ENCODE results near the gene ALDH1B1. TPM values are rescaled to one million over a fixed set of nuclear protein-coding genes. Genes with fewer than 3 reads are reported as not detected.

Gene ALDH1B1
- total RNA-seq, 1 experiment from 2014 or later: 13.1 TPM

DNA sequence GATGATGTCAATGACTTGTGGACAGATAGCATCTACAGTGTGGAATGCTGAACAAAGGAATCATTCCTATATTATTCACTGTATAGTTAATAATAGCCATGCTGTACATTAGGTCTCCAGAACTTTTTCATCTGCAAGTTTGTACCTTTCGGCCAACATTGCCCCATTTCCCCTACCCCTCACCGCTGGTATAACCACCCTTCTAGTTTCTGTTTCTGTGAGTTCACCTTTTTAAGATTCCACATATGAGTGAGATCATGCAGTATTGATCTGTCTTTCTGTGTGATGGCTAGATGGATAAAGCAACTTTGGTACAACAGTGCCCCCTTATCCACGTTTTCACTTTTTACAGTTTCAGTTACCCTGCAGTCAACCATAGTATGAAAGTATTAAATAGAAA, 18.8 kb upstream of the ALDH1B1 start:
- DNase-seq: no peak
- ChIA-PET CTCF (no interaction called here), POLR2A (ENCODE audit: unreplicated experiment) (no interaction called here)
- no peaks in the 10 kb centered on the region for H3K79me2 ChIP-seq (ENCODE audit: low read depth)
- H3K9me2 ChIP-seq (ENCODE audit: insufficient read depth): no peaks in the 10 kb centered on the region
- intact Hi-C loops (cut with micrococcal nuclease; ENCODE audit: unreplicated experiment): no loop called here
- H3K4me2 ChIP-seq: no peak overlapping the region
- H3K4me1 ChIP-seq (replicated peaks; ENCODE audit: insufficient read depth): 0 out of 2 replicates have a peak, but pooled peaks cover 5% of the 10 kb centered on the region
- H3K4me3 ChIP-seq: no peak overlapping the region
- BruUV-seq (replicated peaks): no TSS peak
- no peaks in the 10 kb centered on the region for H3K27me3 ChIP-seq (ENCODE audit: insufficient read depth, low read depth)
- no peaks in the 10 kb centered on the region for H3K36me3 ChIP-seq (ENCODE audit: low read depth)
- H3K27ac ChIP-seq: no peak overlapping the region
- no peaks in the 10 kb centered on the region for H3F3A ChIP-seq (ENCODE audit: insufficient read depth, low read depth)
- no peaks in the 10 kb centered on the region for H3K9me3 ChIP-seq (ENCODE audit: insufficient read depth, low read depth)
- H4K20me1 ChIP-seq (ENCODE audit: insufficient read depth): no peaks in the 10 kb centered on the region
- TF ChIP-seq EZH2 (IDR thresholded peaks at IDR 0.05; ENCODE audit: low read depth): no peak
- TF ChIP-seq, protein P1, sequence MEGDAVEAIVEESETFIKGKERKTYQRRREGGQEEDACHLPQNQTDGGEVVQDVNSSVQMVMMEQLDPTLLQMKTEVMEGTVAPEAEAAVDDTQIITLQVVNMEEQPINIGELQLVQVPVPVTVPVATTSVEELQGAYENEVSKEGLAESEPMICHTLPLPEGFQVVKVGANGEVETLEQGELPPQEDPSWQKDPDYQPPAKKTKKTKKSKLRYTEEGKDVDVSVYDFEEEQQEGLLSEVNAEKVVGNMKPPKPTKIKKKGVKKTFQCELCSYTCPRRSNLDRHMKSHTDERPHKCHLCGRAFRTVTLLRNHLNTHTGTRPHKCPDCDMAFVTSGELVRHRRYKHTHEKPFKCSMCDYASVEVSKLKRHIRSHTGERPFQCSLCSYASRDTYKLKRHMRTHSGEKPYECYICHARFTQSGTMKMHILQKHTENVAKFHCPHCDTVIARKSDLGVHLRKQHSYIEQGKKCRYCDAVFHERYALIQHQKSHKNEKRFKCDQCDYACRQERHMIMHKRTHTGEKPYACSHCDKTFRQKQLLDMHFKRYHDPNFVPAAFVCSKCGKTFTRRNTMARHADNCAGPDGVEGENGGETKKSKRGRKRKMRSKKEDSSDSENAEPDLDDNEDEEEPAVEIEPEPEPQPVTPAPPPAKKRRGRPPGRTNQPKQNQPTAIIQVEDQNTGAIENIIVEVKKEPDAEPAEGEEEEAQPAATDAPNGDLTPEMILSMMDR (conservative IDR thresholded peaks at IDR 0.05): no peak
- no peak overlapping the region for H2AFZ ChIP-seq

DNA sequence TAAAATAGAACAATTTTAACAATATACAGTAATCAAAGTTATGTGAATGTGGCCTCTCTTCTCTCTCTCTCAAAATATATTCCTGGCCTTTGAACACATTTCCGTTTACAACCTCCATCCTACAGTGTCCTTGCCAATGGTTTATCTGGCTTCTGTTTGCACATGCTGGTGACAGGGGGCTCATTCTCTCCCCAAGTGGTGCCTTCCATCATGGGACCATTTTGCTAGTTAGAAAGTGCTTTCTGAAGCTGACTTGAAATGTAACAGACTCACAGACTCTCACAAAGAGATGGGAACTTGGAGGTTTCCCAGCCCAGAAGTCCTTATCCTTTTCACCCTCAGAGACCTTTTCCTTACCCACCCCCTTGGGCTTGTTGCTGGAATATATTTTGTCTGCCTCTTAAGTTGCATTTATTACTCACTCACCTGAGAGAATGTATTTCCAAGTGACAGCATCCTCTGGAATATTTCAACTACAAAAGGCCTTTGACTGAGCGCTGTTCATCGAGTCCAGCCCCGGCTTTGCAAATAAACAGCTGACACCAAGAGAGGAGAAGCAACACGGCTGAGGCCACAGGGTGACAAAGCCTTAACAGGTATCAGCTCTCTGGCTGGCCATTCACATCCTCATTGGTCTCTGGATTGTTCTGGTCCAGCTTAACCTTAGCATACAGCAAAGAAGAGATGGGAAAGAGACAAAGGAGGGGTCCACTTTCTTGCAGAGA, 17.5 kb upstream of the ALDH1B1 start:
- H3K4me1 ChIP-seq (replicated peaks; ENCODE audit: insufficient read depth): 0 out of 2 replicates have a peak, but pooled peaks cover 8% of the 10 kb centered on the region
- H3K9me2 ChIP-seq (ENCODE audit: insufficient read depth): no peaks in the 10 kb centered on the region
- H3K4me3 ChIP-seq: no peak overlapping the region
- H4K20me1 ChIP-seq (ENCODE audit: insufficient read depth): no peaks in the 10 kb centered on the region
- no peaks in the 10 kb centered on the region for H3F3A ChIP-seq (ENCODE audit: insufficient read depth, low read depth)
- ChIA-PET CTCF (interaction anchor here (0.6 kb wide), 1 partner anchor 36 kb away, joined by 3 read pairs; no protein-coding TSS in a partner anchor), POLR2A (ENCODE audit: unreplicated experiment) (interaction anchor here (0.6 kb wide), 1 partner anchor 274 kb away, joined by 7 read pairs; no protein-coding TSS in a partner anchor)
- H3K79me2 ChIP-seq (ENCODE audit: low read depth): no peaks in the 10 kb centered on the region
- DNase-seq: no peak
- H3K27me3 ChIP-seq (ENCODE audit: insufficient read depth, low read depth): no peaks in the 10 kb centered on the region
- H3K27ac ChIP-seq: no peak overlapping the region
- no peak overlapping the region for H3K4me2 ChIP-seq
- H3K36me3 ChIP-seq (ENCODE audit: low read depth): no peaks in the 10 kb centered on the region
- BruUV-seq (replicated peaks): no TSS peak
- TF ChIP-seq EZH2 (IDR thresholded peaks at IDR 0.05; ENCODE audit: low read depth): no peak
- TF ChIP-seq, protein P1 (conservative IDR thresholded peaks at IDR 0.05): no peak
- intact Hi-C loops (cut with micrococcal nuclease; ENCODE audit: unreplicated experiment): no loop called here
- no peaks in the 10 kb centered on the region for H3K9me3 ChIP-seq (ENCODE audit: insufficient read depth, low read depth)
- H2AFZ ChIP-seq: no peak overlapping the region

DNA sequence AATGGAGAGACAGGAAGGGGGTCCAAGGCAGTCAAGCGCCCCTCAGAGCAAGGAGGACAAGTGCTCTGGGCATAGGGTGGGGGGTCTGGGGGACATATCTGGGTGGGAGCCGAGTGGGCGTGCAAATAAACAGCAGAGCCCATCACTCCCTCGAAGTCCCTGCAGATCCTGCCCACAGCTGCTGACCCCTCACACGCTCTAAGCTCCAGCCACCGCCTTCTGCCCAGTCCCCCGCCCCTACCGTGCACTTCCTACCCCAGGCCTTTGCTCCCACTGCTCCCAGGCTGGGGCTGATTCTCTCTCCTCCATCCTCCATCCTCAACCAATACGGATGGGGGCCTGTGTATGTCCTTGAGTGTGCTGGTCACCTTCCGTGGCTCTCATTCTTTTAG, 16.9 kb upstream of the ALDH1B1 start:
- intact Hi-C loops (cut with micrococcal nuclease; ENCODE audit: unreplicated experiment): no loop called here
- TF ChIP-seq, protein P1 (conservative IDR thresholded peaks at IDR 0.05): no peak
- no peak for TF ChIP-seq EZH2 (IDR thresholded peaks at IDR 0.05; ENCODE audit: low read depth)
- POLR2A ChIA-PET (ENCODE audit: unreplicated experiment): no interaction called here
- H3K4me1 ChIP-seq (replicated peaks; ENCODE audit: insufficient read depth): peaks cover 13% of the 10 kb centered on the region
- H3K27ac ChIP-seq: no peak overlapping the region
- CTCF ChIA-PET: interaction anchor here (0.6 kb wide), 1 partner anchor 35 kb away, joined by 3 read pairs; no protein-coding TSS in a partner anchor
- H3K79me2 ChIP-seq (ENCODE audit: low read depth): no peaks in the 10 kb centered on the region
- no peak for DNase-seq
- no peaks in the 10 kb centered on the region for H3K9me3 ChIP-seq (ENCODE audit: insufficient read depth, low read depth)
- no peaks in the 10 kb centered on the region for H3K27me3 ChIP-seq (ENCODE audit: insufficient read depth, low read depth)
- no peaks in the 10 kb centered on the region for H3K9me2 ChIP-seq (ENCODE audit: insufficient read depth)
- H2AFZ ChIP-seq: no peak overlapping the region
- H4K20me1 ChIP-seq (ENCODE audit: insufficient read depth): no peaks in the 10 kb centered on the region
- no peaks in the 10 kb centered on the region for H3K36me3 ChIP-seq (ENCODE audit: low read depth)
- peaks cover 2% of the 10 kb centered on the region for H3F3A ChIP-seq (ENCODE audit: insufficient read depth, low read depth)
- BruUV-seq (replicated peaks): no TSS peak
- no peak overlapping the region for H3K4me3 ChIP-seq
- no peak overlapping the region for H3K4me2 ChIP-seq
